Parathyroid adenoma (tissue), 2 donors: ENCODE results near the gene UTP25.
"Not testable (repeated sequence)": the region's sequence is repeated elsewhere in the genome, so short reads cannot be mapped to it uniquely, and the experiment has no call there.

ENCODE experiments used
- H2AFZ ChIP-seq: fragments of 300-600 bp; sonication (generic); one replicate; pipeline ENCODE4 v1.7.0; 2017; ENCODE audit warnings: antibody characterized with exemption, mild to moderate bottlenecking
- H3K27ac ChIP-seq: fragments of 300-600 bp; sonication (generic); one replicate; pipeline ENCODE4 v1.7.0; 2017
- H3K27me3 ChIP-seq: fragments of 300-600 bp; sonication (generic); one replicate; pipeline ENCODE4 v1.7.0; 2017; ENCODE audit warnings: low read length; ENCODE audit not compliant: control insufficient read depth, insufficient read depth
- H3K36me3 ChIP-seq: fragments of 300-600 bp; sonication (generic); one replicate; pipeline ENCODE4 v1.7.0; 2017; ENCODE audit warnings: low read length; ENCODE audit not compliant: control insufficient read depth, insufficient read depth
- H3K4me1 ChIP-seq: fragments of 300-600 bp; sonication (generic); one replicate; pipeline ENCODE4 v1.7.0; 2017; ENCODE audit warnings: control low read depth
- H3K4me2 ChIP-seq: fragments of 300-600 bp; sonication (generic); one replicate; pipeline ENCODE4 v1.7.0; 2017; ENCODE audit warnings: low read length
- H3K4me3 ChIP-seq: fragments of 300-600 bp; sonication (generic); one replicate; pipeline ENCODE4 v1.7.0; 2017; ENCODE audit warnings: low read depth, low read length
- H3K79me2 ChIP-seq: fragments of 300-600 bp; sonication (generic); one replicate; pipeline ENCODE4 v1.7.0; 2017; ENCODE audit warnings: control low read depth
- H3K9ac ChIP-seq: fragments of 300-600 bp; sonication (generic); one replicate; pipeline ENCODE4 v1.7.0; 2017; ENCODE audit warnings: mild to moderate bottlenecking
- H3K9me3 ChIP-seq: fragments of 300-600 bp; sonication (generic); one replicate; pipeline ENCODE4 v1.7.0; 2017; ENCODE audit warnings: low read length; ENCODE audit not compliant: control insufficient read depth
- CTCF ChIP-seq: fragments of 300-600 bp; sonication (generic); IDR thresholded peaks from one replicate; pipeline ENCODE4 v1.7.0; 2017; ENCODE audit warnings: antibody characterized with exemption, mild to moderate bottlenecking
- donor health status: primary hyperparathyroidism.

UTP25 gene

GRCh38 chr1:209890641-209891330, 63.0 kb downstream of the UTP25 start:
- Histone ChIP-seq H3K27ac (no peak overlapping the region), H3K36me3 (no peaks in the 10 kb centered on the region), H3K4me3 (no peak overlapping the region), H3K9me3 (no peaks in the 10 kb centered on the region), H3K4me2 (no peak overlapping the region), H2AFZ (no peak overlapping the region), H3K27me3 (peaks cover 3% of the 10 kb centered on the region), H3K4me1 (no peaks in the 10 kb centered on the region), H3K9ac (no peak overlapping the region), H3K79me2 (no peaks in the 10 kb centered on the region)
- TF ChIP-seq CTCF = no peak

- H3K9ac ChIP-seq = no peak overlapping the region
- no peak overlapping the region for H3K27ac ChIP-seq
- H3K4me1 ChIP-seq = no peaks in the 10 kb centered on the region
- peaks cover 3% of the 10 kb centered on the region for H3K27me3 ChIP-seq
- no peak overlapping the region for H3K4me2 ChIP-seq
- H3K79me2 ChIP-seq = no peaks in the 10 kb centered on the region
- no peaks in the 10 kb centered on the region for H3K36me3 ChIP-seq
- H3K9me3 ChIP-seq = no peaks in the 10 kb centered on the region
- TF ChIP-seq CTCF = no peak
- no peak overlapping the region for H2AFZ ChIP-seq
- H3K4me3 ChIP-seq = no peak overlapping the region
Observed at GRCh38 chr1:209893751-209894150, 66.0 kb downstream of the UTP25 start.

GRCh38 chr1:209895709-209896108, 67.9 kb downstream of the UTP25 start:
- peaks cover 3% of the 10 kb centered on the region for H3K27me3 ChIP-seq
- no peak overlapping the region for H3K9ac ChIP-seq
- no peaks in the 10 kb centered on the region for H3K9me3 ChIP-seq
- no peaks in the 10 kb centered on the region for H3K4me1 ChIP-seq
- no peaks in the 10 kb centered on the region for H3K79me2 ChIP-seq
- no peaks in the 10 kb centered on the region for H3K36me3 ChIP-seq
- H3K4me2 ChIP-seq = no peak overlapping the region
- H2AFZ ChIP-seq = no peak overlapping the region
- no peak overlapping the region for H3K27ac ChIP-seq
- H3K4me3 ChIP-seq = no peak overlapping the region
- TF ChIP-seq CTCF = no peak

GRCh38 chr1:209896346-209896745, 68.6 kb downstream of the UTP25 start:
- no peak overlapping the region for H3K4me2 ChIP-seq
- no peaks in the 10 kb centered on the region for H3K79me2 ChIP-seq
- H3K9ac ChIP-seq = no peak overlapping the region
- no peak overlapping the region for H2AFZ ChIP-seq
- H3K9me3 ChIP-seq = no peaks in the 10 kb centered on the region
- peaks cover 3% of the 10 kb centered on the region for H3K27me3 ChIP-seq
- no peak overlapping the region for H3K4me3 ChIP-seq
- no peak for TF ChIP-seq CTCF
- H3K36me3 ChIP-seq = no peaks in the 10 kb centered on the region
- H3K4me1 ChIP-seq = no peaks in the 10 kb centered on the region
- H3K27ac ChIP-seq = no peak overlapping the region

GRCh38 chr1:209898271-209898670, 70.5 kb downstream of the UTP25 start:
- H3K79me2 ChIP-seq, H3K4me2 ChIP-seq, H3K27ac ChIP-seq, H3K4me1 ChIP-seq, H3K4me3 ChIP-seq, H3K9me3 ChIP-seq, H2AFZ ChIP-seq, H3K36me3 ChIP-seq, H3K27me3 ChIP-seq, H3K9ac ChIP-seq: not testable (repeated sequence)

GRCh38 chr1:209898851-209899250, 71.1 kb downstream of the UTP25 start:
- not testable (repeated sequence) for H3K4me3 ChIP-seq, H2AFZ ChIP-seq, H3K27ac ChIP-seq, H3K79me2 ChIP-seq, H3K9me3 ChIP-seq, H3K36me3 ChIP-seq, H3K4me2 ChIP-seq, H3K4me1 ChIP-seq, H3K9ac ChIP-seq, H3K27me3 ChIP-seq
